ENCODE data around the gene CCDC86. TPM values are rescaled to one million over a fixed set of nuclear protein-coding genes. Genes with fewer than 3 reads are reported as not detected.
A peak's percentile ranks its signal among the peaks of the same experiment; 100 is the strongest.

The CCDC86 gene
- total and polyA plus RNA-seq, 9 of the 15 experiments (the other 6 are each of a cell fraction or from before 2014, with no cell fraction given), result 4.6 to 102 (median 25.2) TPM

GRCh38 chr11:60841797-60842667, at the start of gene CCDC86 (continued):
- no peak for TF ChIP-seq ZNF644 (tag; IDR thresholded peaks at IDR 0.05; ENCODE audit: low read depth)
- no peak for TF ChIP-seq PTTG1 (tag; IDR thresholded peaks at IDR 0.05; ENCODE audit: low read depth)
- 0 out of 2 replicates have a peak, but pooled peaks have one; percentile 35 for TF ChIP-seq HDAC8 (tag; IDR thresholded peaks at IDR 0.05)
- no peak for TF ChIP-seq PRPF4 (IDR thresholded peaks at IDR 0.05; ENCODE audit: insufficient read depth, low read depth, low read length, poor library complexity, severe bottlenecking)
- no peak for TF ChIP-seq ZNF316 (IDR thresholded peaks at IDR 0.05)
- TF ChIP-seq ZNF324 (CRISPR knock-in tag; IDR thresholded peaks at IDR 0.05), result no peak
- TF ChIP-seq E4F1 (CRISPR knock-in tag; IDR thresholded peaks at IDR 0.05; ENCODE audit: borderline replicate concordance), result no peak
- no peak for TF ChIP-seq BRD9 (IDR thresholded peaks at IDR 0.05; ENCODE audit: low read depth, partially characterized antibody)
- 0 out of 2 replicates have a peak, but pooled peaks have one; percentile 27 for TF ChIP-seq PTBP1 (IDR thresholded peaks at IDR 0.05; ENCODE audit: low read depth, low read length)
- no peak for TF ChIP-seq NR3C1 (CRISPR knock-in tag; IDR thresholded peaks at IDR 0.05)
- TF ChIP-seq MAX (CRISPR knock-in tag; IDR thresholded peaks at IDR 0.05), result peak; percentile 100
- no peak for TF ChIP-seq ZNF695 (CRISPR knock-in tag; IDR thresholded peaks at IDR 0.05)
- TF ChIP-seq ZFPM2 (CRISPR knock-in tag; IDR thresholded peaks at IDR 0.05), result no peak
- no peak for TF ChIP-seq RHOXF2B (CRISPR knock-in tag; conservative IDR thresholded peaks at IDR 0.05)
- peak; percentile 90 to 100 (median 99) for TF ChIP-seq YY1 (IDR thresholded peaks at IDR 0.05; ENCODE audit: borderline replicate concordance in 1 of 3, control insufficient read depth in 1 of 3, extremely low read depth in 1 of 3, insufficient read depth in 3 of 3, insufficient read length in 1 of 3, insufficient replicate concordance in 2 of 3, low read depth in 1 of 3, low read length in 2 of 3)
- TF ChIP-seq CHAMP1 (IDR thresholded peaks at IDR 0.05), result no peak
- no peak for TF ChIP-seq NFE2L1 (tag; IDR thresholded peaks at IDR 0.05; ENCODE audit: borderline replicate concordance, low read depth)
- peak; percentile 92; the same call in 1 of the 2 replicates for TF ChIP-seq NR1H2 (CRISPR knock-in tag; IDR thresholded peaks at IDR 0.05)
- no peak for TF ChIP-seq SRSF9 (IDR thresholded peaks at IDR 0.05; ENCODE audit: borderline replicate concordance, low read depth, low read length)
- TF ChIP-seq MXI1 (IDR thresholded peaks at IDR 0.05; ENCODE audit: low read depth, low read length), result peak; percentile 100
- TF ChIP-seq ZNF830 (CRISPR knock-in tag; IDR thresholded peaks at IDR 0.05), result no peak
- no peak for TF ChIP-seq FOXM1 (IDR thresholded peaks at IDR 0.05; ENCODE audit: low read depth)
- TF ChIP-seq FOXM1 (CRISPR knock-in tag; IDR thresholded peaks at IDR 0.05; ENCODE audit: low read depth), result no peak
